K562 (cell line): Measurements from ENCODE around the gene CDC42BPB. TPM values are rescaled to one million over a fixed set of nuclear protein-coding genes. Genes with fewer than 3 reads are reported as not detected.

ENCODE experiments used
- ATAC-seq: fragments of 200-7000 bp; cut with Tn5 transposase; 3 replicates; pipeline ENCODE4 v1.9.1; 2020; ENCODE audit warnings: moderate library complexity
- BruUV-seq: library from RNA; stranded (reverse); fragments of 400-500 nt; replicated peaks from 2 replicates; lab custom pipeline; 2021; lab: Mats Ljungman, UMichigan
- CTCF ChIA-PET: fragments of 300-600 bp; formaldehyde crosslinking; extraction: SDS; loops from one replicate; lab custom pipeline; 2021; ENCODE audit warnings: low intra/inter-chr PET ratio; lab: Yijun Ruan, JAX
- POLR2A ChIA-PET: fragments of 300-600, 350-650 bp; sonication (Branson Sonifier 250); formaldehyde crosslinking; extraction: SDS; loops from one replicate; lab custom pipeline; 2021; ENCODE audit warnings: antibody characterized with exemption, inconsistent platforms; lab: Yijun Ruan, JAX
- DNase-seq, 4 experiments: peaks; one replicate each; pipeline versions ENCODE4 v3.0.0 to v3.0.0-alpha.2; 2011 to 2018; ENCODE audit warnings: low spot score in 3 of 4, mixed read lengths in 3 of 4; ENCODE audit errors: extremely low read depth in 1 of 4
- FAIRE-seq: peaks from 2 replicates; lab custom pipeline; 2011; peaks lifted over from hg19 to GRCh38; lab: Jason Lieb, UNC
- H2AFZ ChIP-seq: 2 replicates; pipeline ENCODE4 v1.6.0; 2011; ENCODE audit warnings: low read depth, low read length, control low read depth, inconsistent platforms
- H3K27ac ChIP-seq: fragments of 200-600 bp; 3 replicates; pipeline ENCODE4 v1.8.0; 2011; ENCODE audit warnings: low read depth, mild to moderate bottlenecking, control low read depth, inconsistent platforms, low read length, moderate library complexity, mixed read lengths; ENCODE audit errors: extremely low read depth
- H3K27me3 ChIP-seq, 2 experiments: fragments of 300-600 bp in 1 of 2; 2 replicates in 1 of 2; 3 replicates in 1 of 2; pipeline versions ENCODE4 v1.6.0 to v1.8.0; 2011; ENCODE audit warnings: inconsistent platforms in 2 of 2, low read length in 2 of 2, mild to moderate bottlenecking in 1 of 2, mixed read lengths in 1 of 2, moderate library complexity in 1 of 2; ENCODE audit not compliant: control insufficient read depth in 2 of 2, insufficient read depth in 2 of 2
- H3K36me3 ChIP-seq: fragments of 300-600 bp; 3 replicates; pipeline ENCODE4 v1.8.0; 2011; ENCODE audit warnings: mild to moderate bottlenecking, low read length, inconsistent platforms; ENCODE audit not compliant: control insufficient read depth, insufficient read depth
- H3K4me1 ChIP-seq, 2 experiments: fragments of 200-600 bp in 1 of 2; replicated peaks in 1 of 2; 2 replicates in 1 of 2; 3 replicates in 1 of 2; pipeline versions ENCODE4 v1.5.1 to v1.8.0; 2011; ENCODE audit warnings: inconsistent platforms in 2 of 2, low read length in 2 of 2, mild to moderate bottlenecking in 1 of 2, mixed read lengths in 1 of 2, moderate library complexity in 1 of 2; ENCODE audit not compliant: control insufficient read depth in 2 of 2, insufficient read depth in 2 of 2
- H3K4me2 ChIP-seq: 2 replicates; pipeline ENCODE4 v1.6.1; 2011; ENCODE audit warnings: low read length, control low read depth, inconsistent platforms, mixed read lengths; ENCODE audit not compliant: insufficient read depth
- H3K4me3 ChIP-seq: fragments of 200-600 bp; sonication (generic), shearing (Covaris generic); 2 replicates; pipeline ENCODE4 v1.5.1; 2016; ENCODE audit warnings: control low read depth, inconsistent platforms
- H3K79me2 ChIP-seq: fragments of 200-600 bp; 3 replicates; pipeline ENCODE4 v1.8.0; 2011; ENCODE audit warnings: low read length, inconsistent platforms; ENCODE audit not compliant: control insufficient read depth, insufficient read depth
- H3K9ac ChIP-seq, 2 experiments: 2 replicates each; pipeline versions ENCODE4 v1.6.0 to v1.6.1; 2011; ENCODE audit warnings: low read depth in 2 of 2, low read length in 2 of 2, control low read depth in 1 of 2, inconsistent platforms in 1 of 2, mild to moderate bottlenecking in 1 of 2, mixed read lengths in 1 of 2; ENCODE audit not compliant: insufficient read depth in 1 of 2
- H3K9me1 ChIP-seq: one replicate; pipeline ENCODE4 v1.6.0; 2011; ENCODE audit warnings: inconsistent platforms, mild to moderate bottlenecking, low read length, moderate library complexity; ENCODE audit not compliant: control insufficient read depth, insufficient read depth
- H3K9me3 ChIP-seq: replicated peaks from 2 replicates; pipeline ENCODE4 v1.5.1; 2011; ENCODE audit warnings: low read depth, low read length, inconsistent platforms; ENCODE audit not compliant: control insufficient read depth, insufficient read depth
- H4K20me1 ChIP-seq: replicated peaks from 2 replicates; pipeline ENCODE4 v1.6.1; 2011; ENCODE audit warnings: low read length, inconsistent platforms, mixed read lengths; ENCODE audit not compliant: control insufficient read depth, insufficient read depth
- DEAF1 ChIP-seq: fragments of 450-650 bp; formaldehyde crosslinking; IDR thresholded peaks from 2 replicates; pipeline ENCODE4 v1.4.0; 2020; ENCODE audit warnings: mild to moderate bottlenecking, moderate library complexity
- E2F5 ChIP-seq: sonication (generic); formaldehyde crosslinking; IDR thresholded peaks from 2 replicates; pipeline ENCODE4 v1.8.0; 2022; ENCODE audit warnings: mild to moderate bottlenecking, missing genetic modification reagents
- ETV5 ChIP-seq: sonication (generic); formaldehyde crosslinking; IDR thresholded peaks from 2 replicates; pipeline ENCODE4 v1.4.0; 2020; ENCODE audit warnings: low read depth, mild to moderate bottlenecking, missing genetic modification reagents
- NKRF ChIP-seq: fragments of 450-650 bp; IDR thresholded peaks from 2 replicates; pipeline ENCODE4 v1.6.1; 2016; ENCODE audit warnings: borderline replicate concordance
- PHTF2 ChIP-seq: fragments of 250-450 bp; sonication (Bioruptor Pico); IDR thresholded peaks from 2 replicates; pipeline ENCODE4 v1.5.0; 2021; ENCODE audit warnings: mild to moderate bottlenecking
- ZKSCAN1 ChIP-seq: fragments of 150-350 bp; IDR thresholded peaks from 2 replicates; pipeline ENCODE4 v1.6.1; 2016; ENCODE audit warnings: low read depth, low read length
- ZNF280A ChIP-seq: fragments of 450-650 bp; IDR thresholded peaks from 2 replicates; pipeline ENCODE4 v1.6.1; 2018; ENCODE audit warnings: mild to moderate bottlenecking, low read depth; ENCODE audit not compliant: partially characterized antibody
- ZNF766 ChIP-seq: fragments of 200-800 bp; sonication (Bioruptor generic); conservative IDR thresholded peaks from 2 replicates; pipeline ENCODE4 v1.6.1; 2016; ENCODE audit warnings: missing genetic modification characterization, missing compliant biosample characterization
- ZZZ3 ChIP-seq: fragments of 450-650 bp; IDR thresholded peaks from 2 replicates; pipeline ENCODE4 v1.6.1; 2016; ENCODE audit warnings: antibody characterized with exemption, mild to moderate bottlenecking, moderate library complexity
- WGBS: fragments of 100-300 bp; shearing (Covaris generic); methylation state at CpG from one replicate; pipeline ENCODE4 v1.1.6; 2016; ENCODE audit warnings: low coverage, mixed read lengths; ENCODE audit not compliant: insufficient coverage; ENCODE audit errors: missing lambda C conversion rate; 5-methylcytosine and 5-hydroxymethylcytosine counted together
- in situ Hi-C: fragments of 300-500 bp; cut with MboI; formaldehyde crosslinking; loops from 4 replicates; pipeline ENCODE4 v1.15.0; 2018; ENCODE audit warnings: inconsistent platforms, mixed read lengths
- intact Hi-C: fragments of 100-400 bp; cut with micrococcal nuclease; formaldehyde crosslinking; loops from 2 replicates; pipeline ENCODE4 v1.14.2; 2022
- polyA plus RNA-seq, 8 experiments: library from polyadenylated mRNA; depleted of rRNA in 4 of 8; stranded (reverse) in 5 of 8; unstranded in 3 of 8; fragments of >200 nt; fragmentation: Nextera tagmentation in 2 of 8; fragmentation: Illumina TruSeq in 1 of 8; extraction: Ambion mirVana in 2 of 8; extraction: Trizol in 1 of 8; gene quantifications; 2 replicates each; pipeline versions ENCODE4 v1.2.1 to v1.2.3, GENCODE V29; 2011 to 2014; ENCODE audit warnings: inconsistent platforms in 1 of 8, missing spikeins in 1 of 8
- total RNA-seq, 7 experiments: library from RNA; depleted of rRNA in 6 of 7; stranded (reverse); fragments of >200 nt in 6 of 7; fragmentation: Illumina TruSeq in 2 of 7; extraction: Trizol in 2 of 7; gene quantifications; 2 replicates each; pipeline versions ENCODE4 v1.2.1 to v1.2.3, GENCODE V29; 2011 to 2021; ENCODE audit warnings: low replicate concordance in 1 of 7

Gene CDC42BPB
- total and polyA plus RNA-seq, 9 of the 15 experiments (the other 6 are each of a cell fraction or from before 2014, with no cell fraction given): 0.07 to 24.3 (median 12.6) TPM

GRCh38 chr14:102970496-102970895 is 86.9 kb downstream of the CDC42BPB start:
- H3K9me3 ChIP-seq: no peaks in the 10 kb centered on the region
- no peak overlapping the region for H3K9ac ChIP-seq
- TF ChIP-seq ZKSCAN1: no peak
- TF ChIP-seq ZNF766 (CRISPR knock-in tag): no peak
- TF ChIP-seq E2F5 (CRISPR knock-in tag): no peak
- TF ChIP-seq ZZZ3: no peak
- CTCF ChIA-PET: no interaction called here
- POLR2A ChIA-PET: no interaction called here
- H3K4me1 ChIP-seq: peaks cover 0 to 6% of the 10 kb centered on the region in 2 experiments; a peak in 1 of 5 replicates
- H3K4me3 ChIP-seq: no peak overlapping the region
- FAIRE-seq (no peak), DNase-seq (no peak), ATAC-seq (no peak)
- no peak overlapping the region for H3K4me2 ChIP-seq
- H3K27ac ChIP-seq: no peak overlapping the region
- in situ Hi-C loops: no loop called here
- H3K79me2 ChIP-seq: no peaks in the 10 kb centered on the region
- no peaks in the 10 kb centered on the region for H4K20me1 ChIP-seq
- no peaks in the 10 kb centered on the region for H3K9me1 ChIP-seq
- BruUV-seq: no TSS peak
- H3K36me3 ChIP-seq: peaks cover 66% of the 10 kb centered on the region; the same call in 2 of the 3 replicates
- no peak overlapping the region for H2AFZ ChIP-seq
- no peaks in the 10 kb centered on the region for H3K27me3 ChIP-seq
- intact Hi-C loops: no loop called here
- 89% methylated on average over 10 of the region's 10 CpGs for WGBS

GRCh38 chr14:102969901-102970300 is 87.4 kb downstream of the CDC42BPB start:
- ATAC-seq: no peak
- Histone ChIP-seq H4K20me1 (no peaks in the 10 kb centered on the region), H3K79me2 (no peaks in the 10 kb centered on the region), H3K4me1 (peaks cover 0 to 6% of the 10 kb centered on the region in 2 experiments; a peak in 1 of 5 replicates), H3K36me3 (peaks cover 66% of the 10 kb centered on the region; the same call in 2 of the 3 replicates), H3K9ac (no peak overlapping the region), H3K27me3 (no peaks in the 10 kb centered on the region), H3K4me2 (no peak overlapping the region), H2AFZ (no peak overlapping the region), H3K9me3 (no peaks in the 10 kb centered on the region), H3K27ac (no peak overlapping the region), H3K9me1 (no peaks in the 10 kb centered on the region), H3K4me3 (no peak overlapping the region)
- 83% methylated on average over 2 of the region's 11 CpGs for WGBS
- DNase-seq: no peak
- no peak for FAIRE-seq
- ChIA-PET POLR2A (interaction anchor here (0.5 kb wide), 1 partner anchor 46 kb away, joined by 3 read pairs; no protein-coding TSS in a partner anchor), CTCF (no interaction called here)
- intact Hi-C loops (no loop called here), in situ Hi-C loops (no loop called here)
- BruUV-seq: no TSS peak
- TF ChIP-seq NKRF: no peak
- no peak for TF ChIP-seq DEAF1
- TF ChIP-seq ETV5 (CRISPR knock-in tag): no peak
- TF ChIP-seq ZNF280A: no peak
- TF ChIP-seq PHTF2 (CRISPR knock-in tag): no peak
